CMK (cell line): Measurements from ENCODE around the gene SLC2A4.
"Not testable (repeated sequence)": the region's sequence is repeated elsewhere in the genome, so short reads cannot be mapped to it uniquely, and the experiment has no call there.

ENCODE experiments used
- DNase-seq: peaks from one replicate; pipeline ENCODE4 v3.0.0-alpha.2; 2010; ENCODE audit warnings: low read depth

SLC2A4 gene

DNA sequence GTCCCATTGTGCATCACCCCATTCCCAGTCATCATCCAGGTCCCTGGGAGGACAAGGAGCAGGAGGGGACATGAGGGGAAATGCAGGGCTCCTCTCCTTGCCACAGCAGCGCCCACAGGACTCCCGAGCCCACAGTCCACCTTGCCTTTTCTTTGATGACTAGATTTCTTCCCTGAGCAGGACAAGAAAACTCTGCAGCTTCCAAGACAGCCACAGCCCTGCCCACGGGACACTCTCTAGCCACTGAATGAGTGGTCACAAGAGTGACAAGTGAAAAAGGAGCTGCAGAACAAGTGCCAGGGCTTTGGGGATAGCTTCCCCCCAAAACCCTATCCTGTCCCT is 42.9 kb downstream of the SLC2A4 start:
- DNase-seq: no peak

DNA sequence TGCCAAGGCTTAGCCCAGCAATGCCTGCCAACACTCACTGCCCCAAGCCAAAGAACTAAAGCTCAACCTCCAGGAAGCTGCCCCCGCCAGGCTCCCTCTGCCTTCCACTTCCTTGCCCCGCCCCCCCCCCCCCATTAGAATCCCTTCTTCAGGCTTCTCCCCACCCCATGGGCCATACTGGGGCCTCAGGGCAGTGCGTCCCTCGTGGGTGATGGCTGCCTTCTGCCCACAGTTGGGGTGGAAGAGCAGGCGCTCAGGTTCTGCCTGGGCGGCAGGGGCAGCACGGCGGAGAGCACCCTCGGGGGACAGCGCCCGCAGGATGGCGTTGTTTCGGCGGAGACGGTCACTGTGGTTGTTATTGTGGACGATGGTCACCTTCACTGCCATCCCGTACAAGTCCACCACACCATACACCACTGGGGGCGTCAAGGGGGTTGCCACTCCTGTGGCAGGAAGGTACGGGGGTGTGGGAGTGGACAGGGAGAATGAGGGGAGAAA is 43.6 kb downstream of the SLC2A4 start:
- no peak for DNase-seq

DNA sequence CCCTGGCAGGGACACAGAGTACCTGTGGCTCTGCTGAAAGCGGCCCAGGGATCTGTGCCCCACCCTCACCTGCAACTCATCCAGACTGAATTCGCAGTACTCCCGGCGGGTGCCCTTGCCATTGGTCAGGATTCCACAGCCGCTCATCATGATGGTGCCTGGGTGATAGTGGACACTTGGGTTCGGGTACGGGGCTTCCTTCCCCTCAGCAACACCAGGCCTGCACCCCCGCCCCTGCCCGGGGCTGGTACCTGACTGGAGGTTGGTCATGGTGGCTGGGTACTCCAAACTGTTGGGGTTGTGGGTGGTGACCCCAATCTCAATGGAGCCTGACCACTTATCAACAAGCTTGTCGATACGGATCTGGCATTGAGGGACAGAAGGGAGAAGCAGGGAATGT is 44.7 kb downstream of the SLC2A4 start:
- DNase-seq: no peak

DNA sequence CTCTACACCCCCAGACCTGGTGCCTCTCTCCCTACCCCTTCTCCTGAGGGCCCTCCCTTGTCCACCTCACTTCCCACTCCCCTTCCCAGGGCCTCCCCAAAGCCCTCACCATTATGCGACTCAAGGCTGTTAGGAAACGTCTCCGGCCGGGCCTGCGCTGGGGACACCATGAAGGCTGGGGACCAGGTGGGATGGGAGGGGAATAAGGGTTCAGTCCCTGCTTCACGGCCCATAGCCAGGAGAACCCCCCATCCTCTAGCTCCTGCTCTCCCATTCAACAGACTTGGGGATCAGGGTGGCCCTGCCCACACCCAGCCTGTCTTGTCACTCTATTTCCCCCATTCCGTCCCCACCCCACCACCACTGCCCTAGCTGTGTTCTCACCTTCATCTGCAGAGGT is 45.5 kb downstream of the SLC2A4 start:
- DNase-seq: no peak

DNA sequence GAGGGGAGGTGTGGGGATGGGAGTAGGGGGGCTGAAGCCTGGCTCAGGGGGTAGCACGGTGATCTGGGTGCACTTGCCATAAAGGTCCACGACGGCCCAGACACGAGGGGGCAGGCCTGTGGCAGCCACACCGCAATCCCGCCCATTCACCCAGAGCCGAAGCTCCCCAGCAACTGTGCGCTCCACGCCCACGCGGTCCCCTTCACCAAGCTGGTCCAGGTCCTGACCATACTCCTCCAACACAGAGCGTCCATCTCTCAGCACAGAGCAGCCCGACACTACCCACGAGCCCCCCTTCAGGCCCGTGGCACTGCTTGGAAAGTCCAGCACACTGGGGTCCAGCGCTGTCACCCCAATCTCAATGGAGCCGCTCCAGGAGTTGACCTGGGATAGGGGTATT is 46.0 kb downstream of the SLC2A4 start:
- no peak for DNase-seq

DNA sequence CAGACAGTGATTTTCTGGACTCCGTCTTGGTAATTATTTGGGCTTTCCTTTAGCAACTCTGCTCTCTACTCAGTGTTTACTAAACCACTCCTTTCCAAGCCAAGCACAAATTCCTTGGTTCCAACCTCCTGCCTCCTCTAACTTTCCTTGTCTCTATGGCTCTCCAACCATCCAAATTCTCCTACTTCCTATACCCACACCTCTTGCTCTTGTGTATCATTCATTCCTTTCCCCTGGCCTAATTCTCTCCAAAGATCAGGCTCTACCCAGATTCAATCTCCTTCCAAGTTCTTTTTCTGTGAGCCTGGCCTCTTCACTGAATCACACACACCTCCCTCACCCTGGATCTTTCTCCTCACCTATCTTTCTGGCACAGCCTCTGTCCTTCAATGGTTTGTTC is 46.5 kb downstream of the SLC2A4 start:
- DNase-seq: no peak

DNA sequence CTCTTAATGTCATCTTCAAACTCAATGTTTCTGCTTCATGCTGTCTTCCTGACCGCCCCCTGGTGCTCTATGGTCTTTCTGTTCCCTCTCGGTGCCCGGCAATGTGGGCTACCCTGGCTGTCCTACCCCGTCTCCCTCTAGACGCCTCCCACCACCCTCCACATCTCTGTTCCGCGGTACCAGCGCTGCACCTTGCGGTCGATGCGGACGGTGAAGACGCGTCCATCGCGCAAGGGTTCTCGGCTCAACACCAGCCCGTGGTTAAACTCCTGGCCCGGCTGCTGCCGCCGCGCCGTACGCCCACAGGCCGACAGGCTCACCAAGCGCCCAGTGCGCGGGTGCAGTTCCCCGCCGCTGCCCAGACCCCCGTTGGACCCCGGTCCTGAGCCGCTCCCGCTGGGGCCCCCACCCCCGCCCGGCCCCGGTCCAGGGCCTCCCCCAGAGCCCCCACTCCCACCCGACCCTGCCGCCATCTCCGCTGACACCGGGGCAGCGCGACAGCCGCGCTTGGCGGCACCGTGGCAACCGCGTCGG is 47.4 kb downstream of the SLC2A4 start, which contains the start of gene NEURL4:
Gene NEURL4 (minus strand): TSS at position 496 of the 534 bp plus-strand sequence. CDS start 23 bp downstream, at position 473.
- DNase-seq: no peak

DNA sequence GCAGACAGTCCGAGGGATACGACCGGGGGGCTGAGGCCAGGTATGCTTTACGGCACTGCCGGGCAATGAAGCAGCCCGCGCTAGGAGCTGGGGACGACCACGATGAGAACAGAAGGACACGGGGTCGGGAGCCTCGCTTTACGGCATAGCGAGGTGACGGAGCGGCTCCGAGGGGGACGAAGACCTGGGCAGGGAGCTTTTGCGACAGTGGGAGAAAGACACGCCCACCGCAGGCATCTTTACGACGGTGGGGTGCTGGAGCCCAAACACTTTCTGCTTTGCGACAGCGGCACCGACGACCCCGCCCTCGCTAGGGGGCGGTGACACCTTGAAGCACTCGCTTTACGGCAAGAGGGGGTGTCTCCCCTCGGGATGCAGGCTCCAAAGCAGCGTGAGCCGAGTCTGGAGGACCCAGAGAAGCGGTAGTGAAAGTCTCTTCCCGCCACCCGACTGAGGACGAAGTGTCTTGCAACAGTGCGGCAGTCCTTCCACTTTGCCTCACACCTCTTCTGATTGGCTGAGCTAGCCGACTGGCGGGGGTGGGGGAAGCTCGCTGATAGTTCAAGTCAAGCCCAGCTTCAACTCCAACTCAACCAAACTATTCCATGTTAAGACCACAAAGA is 48.0 kb downstream of the SLC2A4 start:
- peak; percentile 93 for DNase-seq

DNA sequence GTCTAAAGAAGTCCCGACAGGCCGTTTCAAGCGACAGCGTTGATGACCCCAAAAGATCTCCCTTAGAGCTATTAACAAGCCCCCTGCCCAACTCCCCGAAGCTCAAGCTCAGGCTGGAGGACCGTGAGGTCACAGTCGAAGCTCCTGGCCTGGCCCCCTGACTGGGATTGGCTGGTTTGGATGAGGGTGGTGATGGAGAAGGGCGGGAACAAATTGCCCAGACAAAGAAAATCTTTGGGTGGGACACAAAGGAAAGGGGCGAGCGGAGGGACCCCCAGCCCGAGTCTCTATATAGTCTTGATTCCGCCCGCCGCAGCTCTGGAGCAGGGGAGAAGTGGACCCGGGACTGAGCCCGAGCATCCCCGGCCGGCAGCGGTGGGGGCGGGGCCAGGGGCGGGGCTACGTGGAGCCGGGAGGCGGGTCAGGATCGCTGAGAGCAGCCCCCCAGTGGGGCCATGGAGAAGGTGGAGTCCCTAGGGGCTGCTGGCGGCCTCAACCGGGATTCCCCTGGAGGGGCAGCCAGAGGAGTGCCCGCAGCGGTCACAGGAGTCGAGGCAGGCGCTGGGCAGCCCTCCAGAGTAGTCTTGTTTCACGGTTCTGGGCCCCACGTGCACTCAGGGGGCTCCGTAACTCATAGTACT is 48.6 kb downstream of the SLC2A4 start:
- DNase-seq: no peak

DNA sequence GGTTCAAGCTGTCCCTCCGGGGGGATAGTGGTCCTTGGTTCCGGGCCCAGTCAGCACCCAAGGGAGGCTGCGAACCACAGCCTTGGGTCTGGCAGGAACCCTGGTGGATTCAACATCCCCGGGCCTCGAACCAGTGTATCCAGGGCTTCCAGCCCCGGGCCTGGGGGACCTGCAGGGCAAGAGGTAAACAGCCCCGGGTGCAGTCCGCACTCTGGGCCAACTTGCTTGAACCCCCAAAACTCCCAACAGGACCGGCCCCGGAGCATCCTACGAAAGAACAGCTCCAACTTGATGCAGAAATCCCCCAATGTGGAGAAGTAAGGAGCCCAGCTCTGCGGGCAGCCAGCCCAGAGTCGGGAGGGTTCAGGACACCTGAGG is 49.1 kb downstream of the SLC2A4 start:
- no peak for DNase-seq

DNA sequence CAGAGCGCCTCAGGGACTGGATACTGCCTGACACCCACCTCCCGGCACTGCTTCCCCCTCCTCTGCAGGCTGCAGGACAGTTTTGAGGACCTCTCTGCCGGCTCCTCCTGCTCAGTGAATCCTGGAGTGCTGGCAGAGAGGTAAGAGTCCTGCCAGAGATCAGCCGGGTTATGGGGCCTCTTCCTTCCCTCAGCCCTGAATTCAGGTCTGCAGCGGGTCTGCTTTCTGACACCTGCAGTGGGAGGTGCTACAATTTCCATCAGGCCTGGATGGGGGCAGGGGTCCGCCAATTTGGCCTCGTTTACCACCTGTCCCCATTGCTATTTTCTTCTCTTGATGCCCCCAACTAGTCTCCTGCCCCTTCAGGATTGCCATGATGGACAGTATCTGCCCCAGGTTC is 50.6 kb downstream of the SLC2A4 start:
- no peak for DNase-seq

DNA sequence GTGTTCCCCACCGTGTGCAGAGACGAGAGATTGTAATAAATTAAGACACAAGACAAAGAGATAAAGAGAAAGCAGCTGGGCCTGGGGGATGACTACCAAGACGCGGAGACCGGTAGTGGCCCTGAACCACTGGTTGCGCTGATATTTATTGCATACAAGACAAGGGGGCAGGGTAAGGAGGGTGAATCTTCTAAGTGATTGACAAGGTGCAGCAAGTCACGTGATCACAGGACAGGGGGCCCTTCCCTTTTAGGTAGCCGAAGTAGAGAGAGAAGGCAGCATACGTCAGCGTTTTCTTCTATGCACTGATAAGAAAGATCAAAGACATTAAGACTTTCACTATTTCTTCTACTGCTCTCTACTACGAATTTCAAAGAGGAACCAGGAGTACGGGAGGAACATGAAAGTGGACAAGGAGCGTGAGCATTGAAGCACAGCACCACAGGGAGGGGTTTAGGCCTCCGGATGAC is 51.1 kb downstream of the SLC2A4 start:
- not testable (repeated sequence) for DNase-seq

DNA sequence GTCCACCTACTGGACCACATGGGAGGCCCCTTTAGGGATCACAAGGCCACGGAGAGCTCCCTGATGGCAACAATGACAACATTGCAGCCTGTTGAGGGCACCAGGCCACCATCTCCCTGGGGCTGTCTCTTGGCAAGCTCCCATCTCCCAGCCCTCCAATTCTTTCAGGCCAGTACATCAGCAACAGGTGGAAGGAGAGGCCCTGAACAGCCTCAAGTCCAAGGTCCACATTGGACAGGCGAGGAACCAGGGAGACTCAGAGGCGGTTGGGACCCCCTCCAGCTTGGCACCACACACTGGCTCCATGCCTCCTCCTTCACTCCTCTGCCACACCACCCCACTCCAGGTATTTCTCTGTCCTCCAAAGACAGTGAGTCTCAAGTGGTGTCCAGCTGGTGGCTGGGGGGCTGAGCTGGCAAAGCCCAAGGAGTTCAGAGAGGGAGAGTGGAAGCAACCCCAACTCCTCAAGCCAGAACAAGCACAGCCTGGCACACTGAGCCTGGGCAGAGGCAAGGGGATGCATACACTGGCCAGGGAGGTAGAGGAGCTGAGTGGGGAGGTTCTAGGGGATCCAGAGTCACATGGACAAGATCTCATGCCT is 53.5 kb downstream of the SLC2A4 start:
- no peak for DNase-seq

DNA sequence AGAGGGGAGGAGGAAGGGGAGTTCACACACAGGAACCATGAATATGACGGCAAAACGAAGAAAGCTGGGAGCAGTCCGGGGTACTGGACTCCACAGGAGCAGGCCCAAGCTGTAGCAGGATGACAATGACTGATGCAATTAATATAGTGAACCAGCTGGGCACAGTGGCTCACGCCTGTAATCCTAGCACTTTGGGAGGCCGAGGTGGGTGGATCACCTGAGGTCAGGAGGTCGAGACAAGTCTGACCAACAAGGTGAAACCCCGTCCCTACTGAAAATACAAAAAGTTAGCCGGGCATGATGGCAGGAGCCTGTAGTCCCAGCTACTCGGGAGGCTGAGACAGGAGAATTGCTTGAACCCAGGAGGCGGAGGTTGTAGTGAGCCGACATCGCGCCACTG is 54.2 kb downstream of the SLC2A4 start:
- not testable (repeated sequence) for DNase-seq

DNA sequence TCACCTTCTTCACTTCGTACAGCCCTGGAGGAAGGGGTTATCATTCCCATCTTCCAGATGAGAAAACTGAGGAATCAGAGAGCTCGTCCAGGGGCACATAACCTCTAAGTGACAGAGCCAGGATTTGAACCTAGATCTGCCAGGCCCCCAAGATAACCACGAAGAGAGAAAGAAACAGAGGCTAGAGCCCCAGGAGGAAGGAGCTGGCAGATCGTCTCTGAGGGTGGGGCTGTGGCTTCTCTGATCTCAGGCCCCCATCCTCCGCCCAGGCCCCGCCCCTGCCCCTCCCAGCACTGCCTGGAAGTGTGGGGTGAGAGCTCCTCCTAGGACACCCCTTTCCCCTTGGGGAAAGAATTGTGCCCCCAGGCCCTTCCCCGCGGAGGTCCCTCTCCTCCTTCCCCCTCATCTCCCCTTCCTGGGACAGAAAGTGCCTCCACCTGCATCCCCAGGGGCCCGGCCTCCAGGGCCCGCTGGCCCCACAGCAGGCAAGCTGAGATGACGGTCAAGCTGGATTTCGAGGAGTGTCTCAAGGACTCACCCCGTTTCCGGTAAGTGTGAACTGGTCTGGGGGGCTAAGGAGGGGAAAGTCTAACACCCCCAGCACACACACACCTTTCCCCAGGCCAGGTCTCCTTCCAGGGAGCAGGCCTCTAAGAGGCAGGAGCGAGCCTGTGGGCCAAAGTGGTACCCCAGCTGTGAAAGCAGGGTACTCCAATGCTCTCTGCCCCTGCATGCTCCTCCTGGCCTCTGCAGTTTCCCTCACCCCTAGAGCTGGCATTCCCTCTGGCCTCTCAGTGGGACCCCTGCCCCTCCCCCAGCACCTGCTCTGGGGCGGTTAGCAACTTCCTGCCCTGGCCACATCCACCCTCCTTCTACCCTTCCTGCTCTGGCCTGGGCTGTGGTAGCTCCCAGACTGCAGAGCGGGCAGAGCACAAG is 55.0 kb downstream of the SLC2A4 start, which contains the start of gene ACAP1:
Gene ACAP1 (plus strand): TSS at position 290 of the 936 bp plus-strand sequence. CDS start 206 bp downstream, at position 496.
- peak; percentile 58 for DNase-seq

DNA sequence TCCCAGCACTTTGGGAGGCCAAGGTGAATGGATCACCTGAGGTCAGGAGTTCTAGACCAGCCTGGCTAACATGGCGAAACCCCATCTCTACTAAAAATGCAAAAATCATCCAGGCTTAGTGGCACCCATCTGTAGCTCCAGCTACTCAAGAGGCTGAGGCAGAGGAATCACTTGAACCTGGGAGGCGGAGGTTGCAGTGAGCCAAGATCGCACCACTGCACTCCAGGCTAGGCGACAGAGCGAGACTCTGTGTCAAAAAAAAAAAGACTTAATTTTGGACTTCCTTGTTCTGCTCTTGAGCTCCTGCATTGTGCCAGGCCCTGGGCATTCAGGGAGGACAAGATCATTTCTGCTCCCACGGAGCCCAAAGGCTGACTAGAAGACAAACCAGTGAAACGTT is 56.1 kb downstream of the SLC2A4 start:
- not testable (repeated sequence) for DNase-seq
